HEK293T (cell line): ENCODE results near the gene KLHL26.

Experiments used
- BHLHE40 ChIP-seq: fragments of 450-650 bp; IDR thresholded peaks from 2 replicates; pipeline ENCODE4 v1.6.1; 2016; ENCODE audit warnings: mild to moderate bottlenecking, moderate library complexity, borderline replicate concordance
- CTBP1 ChIP-seq: fragments of 450-650 bp; IDR thresholded peaks from 2 replicates; pipeline ENCODE4 v1.6.1; 2016; ENCODE audit warnings: borderline replicate concordance
- FOXA1 ChIP-seq: fragments of 450-650 bp; IDR thresholded peaks from 2 replicates; pipeline ENCODE4 v1.6.1; 2016; ENCODE audit warnings: mild to moderate bottlenecking
- FOXK2 ChIP-seq: fragments of 450-650 bp; IDR thresholded peaks from 2 replicates; pipeline ENCODE4 v1.6.1; 2016; ENCODE audit warnings: mild to moderate bottlenecking
- FOXM1 ChIP-seq: fragments of 450-650 bp; IDR thresholded peaks from 2 replicates; pipeline ENCODE4 v1.6.1; 2017; ENCODE audit warnings: mild to moderate bottlenecking, borderline replicate concordance
- LEF1 ChIP-seq: fragments of 450-650 bp; IDR thresholded peaks from 2 replicates; pipeline ENCODE4 v1.6.1; 2017; ENCODE audit warnings: mild to moderate bottlenecking, borderline replicate concordance
- NFRKB ChIP-seq: fragments of 450-650 bp; IDR thresholded peaks from 2 replicates; pipeline ENCODE4 v1.6.1; 2016; ENCODE audit warnings: mild to moderate bottlenecking, moderate library complexity
- PKNOX1 ChIP-seq: fragments of 450-650 bp; IDR thresholded peaks from 2 replicates; pipeline ENCODE4 v1.6.1; 2016
- SP1 ChIP-seq: fragments of 450-650 bp; IDR thresholded peaks from 2 replicates; pipeline ENCODE4 v1.6.1; 2017
- TARDBP ChIP-seq: fragments of 450-650 bp; IDR thresholded peaks from 2 replicates; pipeline ENCODE4 v1.6.1; 2016
- ZNF384 ChIP-seq: fragments of 450-650 bp; IDR thresholded peaks from 2 replicates; pipeline ENCODE4 v1.6.1; 2016

- no peak for TF ChIP-seq TARDBP
- no peak for TF ChIP-seq SP1
- TF ChIP-seq FOXM1 = no peak
- TF ChIP-seq PKNOX1 = no peak
- no peak for TF ChIP-seq ZNF384
- TF ChIP-seq NFRKB = no peak
- TF ChIP-seq LEF1 = no peak
- TF ChIP-seq CTBP1 = no peak
- no peak for TF ChIP-seq FOXK2
- no peak for TF ChIP-seq FOXA1
- TF ChIP-seq BHLHE40 = no peak
Measured at GRCh38 chr19:18708452-18709231, 71.8 kb downstream of the KLHL26 start.
